GM18861 (cell line): ENCODE data around the gene CTBP2.

Source experiments
- ATAC-seq: cut with Tn5 transposase; IDR thresholded peaks from one replicate; pipeline ENCODE4 v1.9.1; 2021; ENCODE audit not compliant: unreplicated experiment

CTBP2 gene

GRCh38 chr10:125049216-125049881 is 111.0 kb downstream of the CTBP2 start:
- ATAC-seq = no peak

- peak; percentile 90 for ATAC-seq
Observed at GRCh38 chr10:125048094-125048864, 112.1 kb downstream of the CTBP2 start.

GRCh38 chr10:125043841-125044658 is 116.3 kb downstream of the CTBP2 start:
- no peak for ATAC-seq

GRCh38 chr10:125041856-125042506 is 118.4 kb downstream of the CTBP2 start:
- no peak for ATAC-seq

GRCh38 chr10:125039354-125039769 is 121.0 kb downstream of the CTBP2 start:
- ATAC-seq = no peak

- no peak for ATAC-seq
Observed at GRCh38 chr10:125038637-125039036, 121.7 kb downstream of the CTBP2 start.

- no peak for ATAC-seq
Observed at GRCh38 chr10:125037145-125037877, 123.1 kb downstream of the CTBP2 start.

- no peak for ATAC-seq
Observed at GRCh38 chr10:125035588-125036295, 124.6 kb downstream of the CTBP2 start.

- ATAC-seq = no peak
Observed at GRCh38 chr10:125035136-125035535, 125.2 kb downstream of the CTBP2 start.

- no peak for ATAC-seq
Observed at GRCh38 chr10:125034675-125035074, 125.7 kb downstream of the CTBP2 start.

GRCh38 chr10:125033146-125033924 is 127.0 kb downstream of the CTBP2 start:
- ATAC-seq = no peak

- ATAC-seq = no peak
Observed at GRCh38 chr10:125032474-125033020, 127.8 kb downstream of the CTBP2 start.

- no peak for ATAC-seq
Observed at GRCh38 chr10:125030567-125031197, 129.7 kb downstream of the CTBP2 start.

- no peak for ATAC-seq
Observed at GRCh38 chr10:125029584-125030242, 130.7 kb downstream of the CTBP2 start.

- no peak for ATAC-seq
Observed at GRCh38 chr10:125027871-125028869, 132.2 kb downstream of the CTBP2 start.

GRCh38 chr10:125026974-125027735 is 133.2 kb downstream of the CTBP2 start:
- no peak for ATAC-seq
